ENCODE measurements around the gene MAT2B.

Gene MAT2B

GRCh38 chr5:163505368-163506094 is at the start of gene MAT2B:
Gene MAT2B (plus strand): TSS chr5:163505619. CDS start chr5:163505687, 68 bp downstream.
- peak; percentile 74 to 92 for DNase-seq

GRCh38 chr5:163456029-163456589 is 49.3 kb upstream of the MAT2B start:
- no peak for DNase-seq

- no peak for DNase-seq
Measured at GRCh38 chr5:163456840-163457239, 48.6 kb upstream of the MAT2B start.

- no peak for DNase-seq
Measured at GRCh38 chr5:163458778-163459385, 46.5 kb upstream of the MAT2B start.

- DNase-seq: no peak
Measured at GRCh38 chr5:163459462-163459818, 46.0 kb upstream of the MAT2B start.

- peak; percentile 83 to 85 for DNase-seq
Measured at GRCh38 chr5:163459819-163460561, 45.4 kb upstream of the MAT2B start, which contains the start of gene NUDCD2. Gene NUDCD2 (minus strand): TSS chr5:163460102. CDS start chr5:163460050, 52 bp downstream.

GRCh38 chr5:163460562-163461171 is 44.8 kb upstream of the MAT2B start, which contains the start of gene HMMR:
Gene HMMR (plus strand): TSS chr5:163460632. CDS start chr5:163460693, 61 bp downstream.
- DNase-seq: no peak

GRCh38 chr5:163463063-163463435 is 42.4 kb upstream of the MAT2B start:
- DNase-seq: no peak

- DNase-seq: no peak
Measured at GRCh38 chr5:163467682-163468081, 37.7 kb upstream of the MAT2B start.

- DNase-seq: no peak
Measured at GRCh38 chr5:163473635-163474243, 31.7 kb upstream of the MAT2B start.

- DNase-seq: no peak
Measured at GRCh38 chr5:163475411-163475810, 30.0 kb upstream of the MAT2B start.

GRCh38 chr5:163478126-163478981 is 27.1 kb upstream of the MAT2B start:
- DNase-seq: no peak

GRCh38 chr5:163478982-163479271 is 26.5 kb upstream of the MAT2B start:
- no peak for DNase-seq

- no peak for DNase-seq
Measured at GRCh38 chr5:163489055-163489744, 16.2 kb upstream of the MAT2B start.

- DNase-seq: no peak
Measured at GRCh38 chr5:163489745-163490075, 15.7 kb upstream of the MAT2B start.

GRCh38 chr5:163496286-163496685 is 9.1 kb upstream of the MAT2B start:
- no peak for DNase-seq

GRCh38 chr5:163497315-163497714 is 8.1 kb upstream of the MAT2B start:
- DNase-seq: no peak

- no peak for DNase-seq
Measured at GRCh38 chr5:163498886-163499285, 6.5 kb upstream of the MAT2B start.

- no peak for DNase-seq
Measured at GRCh38 chr5:163502521-163502920, 2.9 kb upstream of the MAT2B start.

GRCh38 chr5:163503106-163504078 is 2.0 kb upstream of the MAT2B start:
- DNase-seq: peak in 1 of 2 experiments; percentile 29

Data from cerebellar nuclear complex (tissue), 1 donor.